GM13976 (cell line): ENCODE results near the gene FEN1.

Source experiments
- DNase-seq: peaks from one replicate; pipeline ENCODE4 v3.0.0; 2012; ENCODE audit warnings: low spot score
- in situ Hi-C: fragments of 300-500 bp; cut with MboI; formaldehyde crosslinking; loops from one replicate; pipeline ENCODE4 v1.12.0; 2022; ENCODE audit warnings: low sequenced_read_pairs, mixed read lengths, inconsistent platforms; ENCODE audit not compliant: unreplicated experiment
- TF ChIP-seq, protein P1 (sequence below): IDR thresholded peaks from 2 replicates; pipeline ENCODE4 v1.5.1; 2012; ENCODE audit warnings: borderline replicate concordance, mild to moderate bottlenecking; ENCODE audit not compliant: insufficient read depth; ENCODE audit errors: extremely low read depth, missing control alignments, control extremely low read depth

Gene FEN1

DNA sequence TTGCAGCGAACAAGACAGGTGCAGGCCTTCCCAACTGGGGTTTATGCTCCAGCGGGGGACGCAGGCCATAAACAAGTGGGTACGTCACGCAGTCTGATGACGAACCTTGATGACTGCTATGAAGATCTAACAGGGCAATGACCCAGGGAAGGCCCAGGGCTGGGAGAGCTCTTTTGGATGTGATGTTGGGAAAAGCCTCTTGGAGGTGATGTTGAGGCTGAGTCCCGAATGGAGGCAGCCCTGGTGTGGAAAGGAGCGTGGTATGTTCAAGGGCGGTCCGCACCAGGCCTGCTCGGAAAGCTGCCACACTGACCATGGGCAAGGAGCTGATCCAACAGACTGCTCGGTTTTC, 41.2 kb downstream of the FEN1 start:
- TF ChIP-seq, protein P1, sequence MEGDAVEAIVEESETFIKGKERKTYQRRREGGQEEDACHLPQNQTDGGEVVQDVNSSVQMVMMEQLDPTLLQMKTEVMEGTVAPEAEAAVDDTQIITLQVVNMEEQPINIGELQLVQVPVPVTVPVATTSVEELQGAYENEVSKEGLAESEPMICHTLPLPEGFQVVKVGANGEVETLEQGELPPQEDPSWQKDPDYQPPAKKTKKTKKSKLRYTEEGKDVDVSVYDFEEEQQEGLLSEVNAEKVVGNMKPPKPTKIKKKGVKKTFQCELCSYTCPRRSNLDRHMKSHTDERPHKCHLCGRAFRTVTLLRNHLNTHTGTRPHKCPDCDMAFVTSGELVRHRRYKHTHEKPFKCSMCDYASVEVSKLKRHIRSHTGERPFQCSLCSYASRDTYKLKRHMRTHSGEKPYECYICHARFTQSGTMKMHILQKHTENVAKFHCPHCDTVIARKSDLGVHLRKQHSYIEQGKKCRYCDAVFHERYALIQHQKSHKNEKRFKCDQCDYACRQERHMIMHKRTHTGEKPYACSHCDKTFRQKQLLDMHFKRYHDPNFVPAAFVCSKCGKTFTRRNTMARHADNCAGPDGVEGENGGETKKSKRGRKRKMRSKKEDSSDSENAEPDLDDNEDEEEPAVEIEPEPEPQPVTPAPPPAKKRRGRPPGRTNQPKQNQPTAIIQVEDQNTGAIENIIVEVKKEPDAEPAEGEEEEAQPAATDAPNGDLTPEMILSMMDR = no peak
- in situ Hi-C loops = no loop called here
- DNase-seq = no peak

DNA sequence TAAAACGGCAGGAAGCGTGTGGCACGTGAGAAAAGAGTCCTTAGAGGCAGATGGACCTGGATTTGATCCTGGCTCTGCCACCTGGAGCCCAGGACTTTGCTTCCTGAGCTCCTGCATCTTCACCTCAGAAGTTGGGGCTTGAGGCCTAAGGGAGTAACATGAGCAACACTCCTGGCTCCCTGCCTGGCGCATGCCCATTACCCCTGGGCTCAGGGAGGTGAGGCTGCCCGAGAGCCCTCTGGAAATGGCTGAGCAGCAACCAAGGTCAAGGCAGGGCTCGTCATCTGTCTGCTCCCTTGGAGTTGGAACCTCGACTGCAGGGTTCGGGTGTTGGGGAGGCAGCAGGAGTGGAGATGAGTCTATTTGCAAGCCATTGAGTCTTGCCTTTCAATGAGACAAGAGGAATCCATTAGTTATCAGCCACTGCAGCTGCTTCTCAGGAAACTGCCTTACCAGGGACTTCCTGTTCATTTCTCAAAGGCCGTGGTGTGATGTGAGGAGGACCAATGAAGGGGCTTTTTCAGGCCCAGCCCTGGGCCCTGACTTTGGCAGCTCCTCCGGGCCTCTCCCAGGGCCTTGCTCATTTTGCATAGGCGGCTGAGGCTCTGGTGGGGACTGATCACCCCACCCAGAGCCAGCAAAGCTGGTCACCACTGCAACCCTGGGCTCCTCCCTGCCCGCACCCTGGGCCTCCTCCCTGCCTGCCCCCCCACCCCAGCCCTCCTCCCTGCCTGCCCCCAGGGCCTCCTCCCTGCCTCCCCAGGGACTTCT, 41.8 kb downstream of the FEN1 start:
- TF ChIP-seq, protein P1 = no peak
- in situ Hi-C loops = no loop called here
- peak; percentile 92 for DNase-seq

DNA sequence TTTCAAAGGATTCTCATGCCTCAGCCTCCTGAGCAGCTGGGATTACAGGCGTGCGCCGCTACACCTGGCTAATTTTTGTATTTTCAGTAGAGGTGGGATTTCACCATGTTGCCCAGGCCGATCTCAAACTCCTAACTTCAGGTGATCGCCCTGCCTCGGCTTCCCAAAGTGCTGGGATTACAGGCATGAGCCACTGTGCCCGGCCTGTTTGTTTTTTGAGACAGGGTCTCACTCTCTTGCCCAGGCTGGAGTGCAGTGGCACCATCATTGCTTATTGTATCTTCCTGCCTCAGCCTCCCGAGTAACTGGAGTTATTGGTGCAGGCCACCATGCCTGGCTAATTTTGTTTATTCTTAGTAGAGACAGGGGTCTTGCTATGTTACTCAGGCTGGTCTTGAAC, 43.5 kb downstream of the FEN1 start:
- in situ Hi-C loops = no loop called here
- TF ChIP-seq, protein P1 = no peak
- no peak for DNase-seq

DNA sequence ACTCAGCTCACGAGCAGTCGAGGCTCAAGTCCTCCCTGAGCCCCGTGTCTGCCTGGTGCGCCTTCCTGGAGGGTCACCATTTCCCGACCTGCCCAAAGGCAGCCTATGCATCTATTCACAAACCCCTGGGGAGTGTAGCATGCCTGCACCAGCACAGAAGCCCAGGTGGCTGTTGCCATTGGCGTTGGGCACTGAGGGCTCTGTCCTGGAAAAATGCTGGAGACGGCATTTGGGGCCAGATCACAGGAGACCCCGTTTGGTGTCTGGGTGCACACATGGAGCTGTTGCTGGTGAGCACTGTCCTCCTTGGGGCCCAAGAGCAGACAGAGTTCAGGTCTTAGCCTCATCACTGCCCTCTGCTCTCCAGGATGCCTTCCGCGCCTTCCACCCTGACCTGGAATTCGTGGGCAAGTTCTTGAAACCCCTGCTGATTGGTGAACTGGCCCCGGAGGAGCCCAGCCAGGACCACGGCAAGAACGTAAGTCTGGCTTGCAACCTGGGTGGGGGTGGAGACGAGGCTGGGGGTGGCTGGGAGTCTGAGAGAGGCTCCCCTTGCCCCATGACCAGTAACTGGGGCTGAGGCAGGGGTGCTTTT, 44.8 kb downstream of the FEN1 start:
- no peak for DNase-seq
- in situ Hi-C loops = no loop called here
- TF ChIP-seq, protein P1 = no peak

DNA sequence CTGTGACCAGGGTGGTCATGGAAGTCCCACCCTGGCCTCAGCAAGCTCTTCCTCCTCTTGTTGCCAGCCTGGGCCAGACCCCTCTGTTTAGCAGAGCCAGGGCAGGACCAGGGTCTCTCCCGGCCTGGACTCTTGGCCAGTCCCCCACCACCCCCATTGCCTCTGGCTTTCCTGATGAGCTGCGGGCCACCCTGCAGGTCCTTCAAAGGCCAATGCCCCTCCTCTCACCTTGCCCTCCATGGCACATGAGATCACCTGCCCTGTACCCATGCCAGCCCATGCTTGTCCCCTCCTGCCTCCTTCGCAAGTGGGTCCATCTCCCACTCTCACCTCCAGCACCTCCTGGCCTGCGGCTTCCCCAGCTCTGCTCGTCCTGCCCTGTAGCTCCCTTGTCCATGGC, 45.8 kb downstream of the FEN1 start:
- no peak for DNase-seq
- in situ Hi-C loops = no loop called here
- TF ChIP-seq, protein P1 = no peak

DNA sequence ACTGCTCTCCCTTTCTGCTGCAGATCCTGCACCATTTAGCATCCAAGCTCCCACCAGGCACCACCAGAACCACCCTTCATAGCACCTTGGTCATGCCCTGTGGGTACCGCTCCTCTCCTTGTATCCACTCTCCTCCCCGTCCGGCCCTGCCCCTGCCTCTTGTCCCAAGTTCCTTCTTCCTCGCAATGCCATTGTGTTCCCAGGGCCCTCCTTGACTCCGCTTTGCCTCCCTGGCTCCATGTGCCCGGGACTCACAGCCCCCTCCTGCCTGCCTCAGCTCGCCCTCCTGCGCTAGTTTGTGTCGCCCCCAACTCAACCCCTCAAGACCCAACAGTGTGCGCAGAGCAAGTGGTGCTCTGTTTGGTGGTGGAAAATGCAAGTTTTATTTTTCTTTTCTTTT, 46.2 kb downstream of the FEN1 start:
- in situ Hi-C loops = no loop called here
- no peak for DNase-seq
- TF ChIP-seq, protein P1 = no peak
